Islet of Langerhans (tissue), 1 donor: Measurements from ENCODE around the gene KLHL41.
"Not testable (repeated sequence)": the region's sequence is repeated elsewhere in the genome, so short reads cannot be mapped to it uniquely, and the experiment has no call there.

Experiments
- FAIRE-seq: peaks from one replicate; lab custom pipeline; 2011; peaks lifted over from hg19 to GRCh38; lab: Jason Lieb, UNC

The KLHL41 gene

GRCh38 chr2:169510496-169510895, 994 bp downstream of the KLHL41 start:
- FAIRE-seq = no peak

GRCh38 chr2:169511818-169512217, 2.3 kb downstream of the KLHL41 start:
- peak; percentile 89 for FAIRE-seq

- peak; percentile 99 for FAIRE-seq
These were observed 3.0 kb downstream of the KLHL41 start for GRCh38 chr2:169512525-169512924.

GRCh38 chr2:169513094-169513493, 3.6 kb downstream of the KLHL41 start:
- no peak for FAIRE-seq

GRCh38 chr2:169513926-169514325, 4.4 kb downstream of the KLHL41 start:
- FAIRE-seq = no peak

GRCh38 chr2:169514758-169515157, 5.3 kb downstream of the KLHL41 start:
- not testable (repeated sequence) for FAIRE-seq

- FAIRE-seq = not testable (repeated sequence)
These were observed 7.0 kb downstream of the KLHL41 start for GRCh38 chr2:169516488-169516995.

GRCh38 chr2:169520896-169521295, 11.4 kb downstream of the KLHL41 start:
- FAIRE-seq = no peak

- no peak for FAIRE-seq
These were observed 14.2 kb downstream of the KLHL41 start for GRCh38 chr2:169523681-169524080.

- FAIRE-seq = no peak
These were observed 15.9 kb downstream of the KLHL41 start for GRCh38 chr2:169525434-169525833.

GRCh38 chr2:169526451-169526850, 16.9 kb downstream of the KLHL41 start:
- no peak for FAIRE-seq

- FAIRE-seq = peak; percentile 97
These were observed 18.8 kb downstream of the KLHL41 start for GRCh38 chr2:169528271-169528701.

- FAIRE-seq = not testable (repeated sequence)
These were observed 30.0 kb downstream of the KLHL41 start for GRCh38 chr2:169539460-169539859.

- no peak for FAIRE-seq
These were observed 30.6 kb downstream of the KLHL41 start for GRCh38 chr2:169540146-169540545.

- FAIRE-seq = no peak
These were observed 32.9 kb downstream of the KLHL41 start for GRCh38 chr2:169542433-169542832.

GRCh38 chr2:169546756-169547155, 37.3 kb downstream of the KLHL41 start:
- no peak for FAIRE-seq

GRCh38 chr2:169561364-169561763, 51.9 kb downstream of the KLHL41 start:
- FAIRE-seq = peak; percentile 53

- peak; percentile 88 for FAIRE-seq
These were observed 52.6 kb downstream of the KLHL41 start for GRCh38 chr2:169562084-169562483.

GRCh38 chr2:169562519-169562918, 53.0 kb downstream of the KLHL41 start:
- FAIRE-seq = no peak

GRCh38 chr2:169565686-169566085, 56.2 kb downstream of the KLHL41 start:
- FAIRE-seq = no peak

- FAIRE-seq = no peak
These were observed 60.4 kb downstream of the KLHL41 start for GRCh38 chr2:169569948-169570347.

- FAIRE-seq = not testable (repeated sequence)
These were observed 61.2 kb downstream of the KLHL41 start for GRCh38 chr2:169570752-169571151.

- FAIRE-seq = no peak
These were observed 62.1 kb downstream of the KLHL41 start for GRCh38 chr2:169571571-169571970.

GRCh38 chr2:169572189-169572588, 62.7 kb downstream of the KLHL41 start:
- peak; percentile 56 for FAIRE-seq

GRCh38 chr2:169572821-169573159, 63.3 kb downstream of the KLHL41 start:
- no peak for FAIRE-seq
